Thymus (tissue), 11 donors: ENCODE measurements around the gene DDA1. TPM values are rescaled to one million over a fixed set of nuclear protein-coding genes. Genes with fewer than 3 reads are reported as not detected.
"Not testable (repeated sequence)": the region's sequence is repeated elsewhere in the genome, so short reads cannot be mapped to it uniquely, and the experiment has no call there.

Source experiments
- DNase-seq, 9 donors: peaks; one replicate each; pipeline ENCODE4 v3.0.0-alpha.2; 2013; ENCODE audit warnings: low spot score in 9 of 9, low read depth in 6 of 9, missing footprints in 1 of 9
- H3K27ac ChIP-seq, 2 donors: one replicate each; pipeline ENCODE4 v1.5.1; 2013; ENCODE audit warnings: control low read depth in 1 of 2, low read depth in 1 of 2, low read length in 1 of 2, mild to moderate bottlenecking in 1 of 2, moderate library complexity in 1 of 2
- H3K27me3 ChIP-seq, 2 donors: one replicate each; pipeline ENCODE4 v1.5.1; 2013; ENCODE audit warnings: low read length in 1 of 2; ENCODE audit not compliant: control insufficient read depth in 2 of 2, insufficient read depth in 1 of 2
- H3K36me3 ChIP-seq, 2 donors: one replicate each; pipeline ENCODE4 v1.5.1; 2013; ENCODE audit warnings: low read length in 1 of 2, mild to moderate bottlenecking in 1 of 2, moderate library complexity in 1 of 2; ENCODE audit not compliant: control insufficient read depth in 2 of 2, insufficient read depth in 2 of 2
- H3K4me1 ChIP-seq, 2 donors: one replicate each; pipeline ENCODE4 v1.5.1; 2013; ENCODE audit warnings: low read length in 2 of 2; ENCODE audit not compliant: control insufficient read depth in 2 of 2, insufficient read depth in 2 of 2
- H3K4me3 ChIP-seq, 2 donors: one replicate each; pipeline ENCODE4 v1.5.1; 2013; ENCODE audit warnings: low read length in 2 of 2, control low read depth in 1 of 2, mild to moderate bottlenecking in 1 of 2
- H3K9me3 ChIP-seq, 2 donors: one replicate each; pipeline ENCODE4 v1.5.1; 2013; ENCODE audit warnings: low read length in 1 of 2, mild to moderate bottlenecking in 1 of 2; ENCODE audit not compliant: control insufficient read depth in 2 of 2, insufficient read depth in 1 of 2
- WGBS: extraction: QIAGEN DNeasy Blood & Tissue Kit; methylation state at CpG from one replicate; pipeline ENCODE4 v1.1.7; 2013; 5-methylcytosine and 5-hydroxymethylcytosine counted together
- polyA plus RNA-seq: library from polyadenylated mRNA; stranded (reverse); fragments of 200-250 nt; gene quantifications from one replicate; pipeline ENCODE4 v1.2.3, GENCODE V29; 2013
- total RNA-seq: library from RNA; stranded (reverse); fragments of 120-200 nt; gene quantifications from one replicate; pipeline ENCODE4 v1.2.4, GENCODE V29; 2013
- donor health status: healthy.

Gene DDA1
- total and polyA plus RNA-seq, 2 donors = 23.5 to 51.7 TPM

- H3K27me3 ChIP-seq, H3K4me3 ChIP-seq, DNase-seq, H3K27ac ChIP-seq: not testable (repeated sequence)
- 98% methylated on average over 6 of the region's 6 CpGs for WGBS
- peaks cover 15 to 19% of the 10 kb centered on the region in 2 donors for H3K36me3 ChIP-seq
- peaks cover 0 to 13% of the 10 kb centered on the region in 2 donors for H3K9me3 ChIP-seq
- H3K4me1 ChIP-seq = peaks cover 7 to 10% of the 10 kb centered on the region in 2 donors
Observed at GRCh38 chr19:17295551-17295950, 13.8 kb upstream of the DDA1 start.

DNA sequence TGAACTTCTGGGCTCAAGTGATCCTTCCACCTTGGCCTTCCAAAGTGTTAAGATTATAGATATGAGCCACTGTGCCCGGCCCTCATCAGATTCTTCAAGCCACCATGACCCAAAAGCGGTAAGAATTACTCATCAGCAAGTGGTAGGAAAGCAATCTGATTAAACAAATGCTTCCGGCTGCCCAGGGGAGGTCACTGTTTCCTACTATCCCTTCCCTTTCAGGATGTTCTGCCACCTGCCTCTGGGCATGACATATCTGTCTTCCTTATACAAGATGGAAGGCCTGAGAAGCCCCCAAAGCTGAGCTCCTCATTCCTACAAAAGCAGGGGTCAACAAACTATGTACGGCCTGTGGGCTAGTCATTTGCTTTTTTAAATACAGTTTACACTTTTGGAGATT, 13.1 kb upstream of the DDA1 start:
- 95% methylated on average over 4 of the region's 4 CpGs for WGBS
- Histone ChIP-seq H3K27me3 (no peaks in the 10 kb centered on the region), H3K27ac (no peak overlapping the region), H3K4me1 (peaks cover 7 to 10% of the 10 kb centered on the region in 2 donors), H3K9me3 (peaks cover 0 to 13% of the 10 kb centered on the region in 2 donors), H3K4me3 (no peak overlapping the region), H3K36me3 (peaks cover 15 to 26% of the 10 kb centered on the region in 2 donors)
- DNase-seq = no peak

- Histone ChIP-seq H3K27me3 (no peaks in the 10 kb centered on the region), H3K36me3 (peaks cover 15 to 28% of the 10 kb centered on the region in 2 donors), H3K4me1 (peaks cover 7 to 10% of the 10 kb centered on the region in 2 donors), H3K27ac (no peak overlapping the region), H3K4me3 (no peak overlapping the region), H3K9me3 (peaks cover 0 to 13% of the 10 kb centered on the region in 2 donors)
- 97% methylated on average over 6 of the region's 6 CpGs for WGBS
- no peak for DNase-seq
Observed at GRCh38 chr19:17296976-17297375, 12.4 kb upstream of the DDA1 start.

- Histone ChIP-seq H3K27ac (no peak overlapping the region), H3K36me3 (peaks cover 13 to 21% of the 10 kb centered on the region in 2 donors), H3K27me3 (no peaks in the 10 kb centered on the region), H3K4me1 (peaks cover 20 to 35% of the 10 kb centered on the region in 2 donors), H3K9me3 (peaks cover 0 to 11% of the 10 kb centered on the region in 2 donors), H3K4me3 (no peak overlapping the region)
- no peak for DNase-seq
- WGBS = 98% methylated on average over 51 of the region's 51 CpGs
Observed at GRCh38 chr19:17300992-17301619, 8.3 kb upstream of the DDA1 start.

GRCh38 chr19:17302391-17303166, 6.8 kb upstream of the DDA1 start:
- peak in 1 of 9 donors; percentile 45 for DNase-seq
- Histone ChIP-seq H3K4me3 (peak overlapping the region; percentile 77 to 97), H3K27me3 (no peaks in the 10 kb centered on the region), H3K36me3 (peaks cover 8 to 18% of the 10 kb centered on the region in 2 donors), H3K27ac (peak overlapping the region; percentile 63 to 73), H3K4me1 (peaks cover 20 to 44% of the 10 kb centered on the region in 2 donors), H3K9me3 (peaks cover 0 to 11% of the 10 kb centered on the region in 2 donors)
- WGBS = 12% methylated on average over 29 of the region's 29 CpGs

DNA sequence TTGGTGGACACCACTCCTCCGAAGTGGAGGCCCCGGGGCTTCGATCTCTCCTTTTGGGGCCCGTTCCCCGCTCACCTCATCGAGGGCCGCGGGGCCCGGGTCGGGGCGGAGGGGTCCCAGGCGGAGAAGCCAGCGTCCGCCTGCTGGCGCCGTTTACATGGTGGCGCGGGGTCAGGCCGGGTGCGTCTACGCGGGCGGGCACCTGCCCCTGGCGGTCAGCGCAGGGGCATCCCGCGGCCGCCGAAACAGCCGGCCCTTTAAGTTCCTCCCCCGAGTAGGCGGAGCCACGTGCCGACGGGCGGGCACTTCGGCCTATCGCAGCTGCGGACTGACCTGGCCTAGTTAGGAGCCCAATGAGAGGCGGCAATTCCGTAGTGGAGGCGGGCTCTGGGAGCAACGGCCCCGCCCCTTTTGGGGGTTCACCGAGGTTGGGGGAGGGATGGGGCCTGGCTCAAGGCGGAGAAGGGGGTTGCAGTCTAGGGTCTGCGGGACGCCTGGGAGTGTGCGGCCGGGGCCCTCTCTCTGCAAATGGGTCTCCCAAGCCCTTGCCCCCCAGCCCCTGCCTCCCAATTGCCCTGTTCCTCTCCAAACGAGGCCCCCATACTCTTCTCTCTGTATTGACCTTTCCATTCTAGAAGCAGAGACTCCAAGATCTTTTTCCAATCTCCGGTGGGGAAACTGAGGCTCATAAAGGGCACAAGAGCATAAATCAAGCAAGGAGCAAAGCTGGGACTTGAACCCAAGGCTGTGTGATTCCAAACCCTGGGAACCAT, 6.0 kb upstream of the DDA1 start, which contains the start of gene ABHD8:
Gene ABHD8 (minus strand): TSS at position 259 of the 773 bp plus-strand sequence. CDS start 1,809 bp downstream, outside the sequence.
- WGBS = 2% methylated on average over 52 of the region's 52 CpGs
- Histone ChIP-seq H3K27me3 (no peaks in the 10 kb centered on the region), H3K27ac (peak within 1 kb of the TSS; percentile 63 to 73), H3K4me1 (peaks cover 20 to 44% of the 10 kb centered on the region in 2 donors), H3K9me3 (peaks cover 0 to 7% of the 10 kb centered on the region in 2 donors), H3K36me3 (peaks cover 5 to 16% of the 10 kb centered on the region in 2 donors), H3K4me3 (peak within 1 kb of the TSS; percentile 77 to 97)
- peak; percentile 83 to 97 (median 94) for DNase-seq

GRCh38 chr19:17303940-17304267, 5.5 kb upstream of the DDA1 start:
- peaks cover 0 to 12% of the 10 kb centered on the region in 2 donors for H3K36me3 ChIP-seq
- 90% methylated on average over 12 of the region's 12 CpGs for WGBS
- H3K9me3 ChIP-seq = peaks cover 0 to 2% of the 10 kb centered on the region in 2 donors
- H3K27me3 ChIP-seq = no peaks in the 10 kb centered on the region
- H3K27ac ChIP-seq = peak overlapping the region in 1 of 2 donors; percentile 38
- no peak overlapping the region for H3K4me3 ChIP-seq
- DNase-seq = no peak
- peaks cover 20 to 45% of the 10 kb centered on the region in 2 donors for H3K4me1 ChIP-seq

GRCh38 chr19:17304386-17305215, 4.8 kb upstream of the DDA1 start:
- peaks cover 0 to 2% of the 10 kb centered on the region in 2 donors for H3K9me3 ChIP-seq
- no peaks in the 10 kb centered on the region for H3K27me3 ChIP-seq
- peaks cover 0 to 12% of the 10 kb centered on the region in 2 donors for H3K36me3 ChIP-seq
- peak overlapping the region in 1 of 2 donors; percentile 58 for H3K4me3 ChIP-seq
- peak overlapping the region; percentile 90 to 92 for H3K27ac ChIP-seq
- DNase-seq = no peak
- WGBS = 94% methylated on average over 12 of the region's 12 CpGs
- peaks cover 20 to 48% of the 10 kb centered on the region in 2 donors for H3K4me1 ChIP-seq
